Posterior vena cava (tissue), 2 donors: ENCODE results near the gene ALPK3. TPM values are rescaled to one million over a fixed set of nuclear protein-coding genes. Genes with fewer than 3 reads are reported as not detected.

Experiments
- DNase-seq: peaks from one replicate; pipeline ENCODE4 v3.0.0-alpha.2; 2020; ENCODE audit warnings: low spot score
- intact Hi-C, 2 donors: fragments of 100-400 bp; cut with DNase I; formaldehyde crosslinking; loops; one replicate each; pipeline versions ENCODE4 v1.14.1 to v1.14.2; 2022 to 2023
- total RNA-seq, 2 donors: library from RNA; stranded (reverse); fragmentation: NEBNext Ultra II Directional; extraction: Animal tissue kit (Norgen Biotek cat#: 25700); gene quantifications; one replicate each; pipeline ENCODE4 v1.2.1, GENCODE V29; 2021
- donor health status: DM: yes; HTN: yes; CAD: no.
- donor health status: DM: yes; HTN: yes; CAD: no.

The ALPK3 gene
- total RNA-seq, 2 donors from 2014 or later, result 18.6 to 27.3 TPM

GRCh38 chr15:84819791-84820190 lies 2.6 kb downstream of the ALPK3 start:
- no peak for DNase-seq
- intact Hi-C loops, result loop anchor here in 1 of 2 donors (10.0 kb wide), 1 partner anchor 225 kb away; no protein-coding TSS in a partner anchor

- intact Hi-C loops, result loop anchor here in 1 of 2 donors (10.0 kb wide), 1 partner anchor 227 kb away; no protein-coding TSS in a partner anchor
- DNase-seq, result no peak
These were observed 4.4 kb downstream of the ALPK3 start for GRCh38 chr15:84821501-84822021.

GRCh38 chr15:84822653-84823281 lies 5.6 kb downstream of the ALPK3 start:
- no peak for DNase-seq

GRCh38 chr15:84823282-84823878 lies 6.2 kb downstream of the ALPK3 start:
- intact Hi-C loops, result loop anchor here in 1 of 2 donors (10.0 kb wide), 1 partner anchor 229 kb away; no protein-coding TSS in a partner anchor
- no peak for DNase-seq

More at GRCh38 chr15:84822653-84823281, 5.6 kb downstream of the ALPK3 start:
- intact Hi-C loops, result loop anchor here in 1 of 2 donors (10.0 kb wide), 1 partner anchor 228 kb away; no protein-coding TSS in a partner anchor

- intact Hi-C loops, result loop anchor here in 1 of 2 donors (10.0 kb wide), 1 partner anchor 230 kb away; no protein-coding TSS in a partner anchor
- no peak for DNase-seq
These were observed 7.3 kb downstream of the ALPK3 start for GRCh38 chr15:84824260-84825007.

GRCh38 chr15:84826369-84826823 lies 9.2 kb downstream of the ALPK3 start:
- intact Hi-C loops, result loop anchor here in 1 of 2 donors (10.0 kb wide), 1 partner anchor 232 kb away; no protein-coding TSS in a partner anchor
- DNase-seq, result no peak

- no peak for DNase-seq
- intact Hi-C loops, result loop anchor here in 1 of 2 donors (10.0 kb wide), 1 partner anchor 232 kb away; no protein-coding TSS in a partner anchor
These were observed 10.1 kb downstream of the ALPK3 start for GRCh38 chr15:84827246-84827645.

GRCh38 chr15:84828086-84828908 lies 11.1 kb downstream of the ALPK3 start:
- DNase-seq, result no peak
- intact Hi-C loops, result loop anchor here in 1 of 2 donors (10.0 kb wide), 1 partner anchor 233 kb away; no protein-coding TSS in a partner anchor

GRCh38 chr15:84829428-84829827 lies 12.3 kb downstream of the ALPK3 start:
- intact Hi-C loops, result loop anchor here in 1 of 2 donors (1.0 to 10.0 kb wide), 2 partner anchors 21 to 235 kb away; no protein-coding TSS in a partner anchor
- DNase-seq, result no peak

- intact Hi-C loops, result no loop called here
- DNase-seq, result no peak
These were observed 12.9 kb downstream of the ALPK3 start for GRCh38 chr15:84830036-84830435.

- intact Hi-C loops, result no loop called here
- no peak for DNase-seq
These were observed 13.9 kb downstream of the ALPK3 start for GRCh38 chr15:84831028-84831427.

- no peak for DNase-seq
- intact Hi-C loops, result no loop called here
These were observed 14.5 kb downstream of the ALPK3 start for GRCh38 chr15:84831613-84832012.

GRCh38 chr15:84832448-84833040 lies 15.4 kb downstream of the ALPK3 start:
- no peak for DNase-seq
- intact Hi-C loops, result no loop called here

GRCh38 chr15:84833447-84834228 lies 16.5 kb downstream of the ALPK3 start:
- intact Hi-C loops, result no loop called here
- DNase-seq, result no peak

GRCh38 chr15:84834229-84834955 lies 17.2 kb downstream of the ALPK3 start:
- no peak for DNase-seq
- intact Hi-C loops, result no loop called here

GRCh38 chr15:84834969-84835368 lies 17.8 kb downstream of the ALPK3 start:
- no peak for DNase-seq
- intact Hi-C loops, result no loop called here
